PC-9 (cell line): ENCODE data around the gene ATP2C2. TPM values are rescaled to one million over a fixed set of nuclear protein-coding genes. Genes with fewer than 3 reads are reported as not detected.

Experiments used
- BruUV-seq: library from RNA; stranded (reverse); fragments of 400-500 nt; replicated peaks from 2 replicates; lab custom pipeline; 2021; lab: Mats Ljungman, UMichigan
- CTCF ChIA-PET: fragments of 300-600 bp; sonication (Branson Sonifier 250); formaldehyde crosslinking; loops from one replicate; lab custom pipeline; 2022; ENCODE audit warnings: antibody characterized with exemption; lab: Charles Lee
- POLR2A ChIA-PET: fragments of 300-600 bp; sonication (Branson Sonifier 250); formaldehyde crosslinking; loops from one replicate; lab custom pipeline; 2022; ENCODE audit warnings: antibody characterized with exemption; ENCODE audit not compliant: unreplicated experiment; lab: Charles Lee
- DNase-seq, 2 experiments: peaks; one replicate each; pipeline versions ENCODE4 v3.0.0 to v3.0.0-alpha.2; 2015 to 2022; ENCODE audit warnings: mixed read lengths in 1 of 2
- H2AFZ ChIP-seq: fragments of 200-600 bp; sonication (generic); 2 replicates; pipeline ENCODE4 v1.8.1; 2017; ENCODE audit warnings: antibody characterized with exemption
- H3F3A ChIP-seq: fragments of 200-600 bp; sonication (generic); 2 replicates; pipeline ENCODE4 v1.8.1; 2017; ENCODE audit warnings: antibody characterized with exemption, mild to moderate bottlenecking, low read depth; ENCODE audit not compliant: insufficient read depth
- H3K27ac ChIP-seq: fragments of 200-600 bp; sonication (generic); 2 replicates; pipeline ENCODE4 v1.6.1; 2016; ENCODE audit warnings: mixed run types
- H3K27me3 ChIP-seq: fragments of 200-600 bp; sonication (generic); 2 replicates; pipeline ENCODE4 v1.6.1; 2016; ENCODE audit warnings: low read depth, mixed run types; ENCODE audit not compliant: insufficient read depth
- H3K36me3 ChIP-seq: fragments of 200-600 bp; sonication (generic); 2 replicates; pipeline ENCODE4 v1.6.1; 2016; ENCODE audit warnings: low read depth, mixed run types
- H3K4me1 ChIP-seq: fragments of 200-600 bp; sonication (generic); replicated peaks from 2 replicates; pipeline ENCODE4 v1.6.1; 2016; ENCODE audit warnings: mixed run types; ENCODE audit not compliant: insufficient read depth
- H3K4me2 ChIP-seq: fragments of 200-600 bp; sonication (generic); 2 replicates; pipeline ENCODE4 v1.6.1; 2017; ENCODE audit warnings: mixed run types
- H3K4me3 ChIP-seq: fragments of 200-600 bp; sonication (generic); 2 replicates; pipeline ENCODE4 v1.6.1; 2016; ENCODE audit warnings: mixed run types
- H3K79me2 ChIP-seq: fragments of 200-600 bp; sonication (generic); 2 replicates; pipeline ENCODE4 v1.6.1; 2017; ENCODE audit warnings: low read depth, mixed run types
- H3K9me2 ChIP-seq: fragments of 200-600 bp; sonication (generic); 2 replicates; pipeline ENCODE4 v1.8.1; 2017; ENCODE audit warnings: mild to moderate bottlenecking; ENCODE audit not compliant: insufficient read depth
- H3K9me3 ChIP-seq: fragments of 200-600 bp; sonication (generic); 2 replicates; pipeline ENCODE4 v1.8.1; 2016; ENCODE audit warnings: low read depth; ENCODE audit not compliant: insufficient read depth
- H4K20me1 ChIP-seq: fragments of 200-600 bp; sonication (generic); 2 replicates; pipeline ENCODE4 v1.8.1; 2017; ENCODE audit not compliant: insufficient read depth
- CTCF ChIP-seq: fragments of 200-600 bp; sonication (generic); conservative IDR thresholded peaks from 2 replicates; pipeline ENCODE4 v1.6.1; 2017; ENCODE audit warnings: mixed run types, antibody characterized with exemption, mild to moderate bottlenecking, moderate library complexity
- EZH2 ChIP-seq: fragments of 200-600 bp; sonication (generic); IDR thresholded peaks from 2 replicates; pipeline ENCODE4 v1.8.0; 2017; ENCODE audit warnings: antibody characterized with exemption, low read depth
- intact Hi-C: fragments of 100-400 bp; cut with micrococcal nuclease; formaldehyde crosslinking; loops from one replicate; pipeline ENCODE4 v1.10.0; 2022; ENCODE audit not compliant: unreplicated experiment
- total RNA-seq: library from RNA; stranded (reverse); gene quantifications from 2 replicates; pipeline ENCODE4 v1.2.3, GENCODE V29; 2021

The ATP2C2 gene
- total RNA-seq, 1 experiment from 2014 or later, result 17.2 TPM

- ChIA-PET POLR2A (no interaction called here), CTCF (no interaction called here)
- no TSS peak for BruUV-seq
Measured at GRCh38 chr16:84459941-84460405, 91.6 kb downstream of the ATP2C2 start.

GRCh38 chr16:84460406-84461028 is 92.2 kb downstream of the ATP2C2 start:
- no peaks in the 10 kb centered on the region for H3K9me2 ChIP-seq
- H3K4me2 ChIP-seq, result no peak overlapping the region
- intact Hi-C loops, result no loop called here
- no peaks in the 10 kb centered on the region for H4K20me1 ChIP-seq
- TF ChIP-seq CTCF (no peak), EZH2 (no peak)
- DNase-seq, result no peak
- no peak overlapping the region for H3K27ac ChIP-seq
- H3K9me3 ChIP-seq, result no peaks in the 10 kb centered on the region
- CTCF ChIA-PET, result no interaction called here
- H3K4me1 ChIP-seq, result no peaks in the 10 kb centered on the region
- POLR2A ChIA-PET, result interaction anchor here (0.6 kb wide), 1 partner anchor 548 kb away, joined by 4 read pairs; no protein-coding TSS in a partner anchor
- H3F3A ChIP-seq, result no peaks in the 10 kb centered on the region; the same call in 1 of the 2 replicates
- no TSS peak for BruUV-seq
- H3K36me3 ChIP-seq, result peaks cover 28% of the 10 kb centered on the region; the same call in 1 of the 2 replicates
- no peak overlapping the region for H2AFZ ChIP-seq
- H3K27me3 ChIP-seq, result no peaks in the 10 kb centered on the region
- H3K79me2 ChIP-seq, result no peaks in the 10 kb centered on the region
- no peak overlapping the region for H3K4me3 ChIP-seq

More at GRCh38 chr16:84459941-84460405, 91.6 kb downstream of the ATP2C2 start:
- Histone ChIP-seq H3K27me3 (no peaks in the 10 kb centered on the region), H3K4me1 (no peaks in the 10 kb centered on the region), H3K36me3 (peaks cover 27% of the 10 kb centered on the region; the same call in 1 of the 2 replicates), H3F3A (no peaks in the 10 kb centered on the region; the same call in 1 of the 2 replicates), H4K20me1 (no peaks in the 10 kb centered on the region), H3K9me3 (no peaks in the 10 kb centered on the region), H3K27ac (no peak overlapping the region), H3K4me2 (no peak overlapping the region), H3K9me2 (no peaks in the 10 kb centered on the region), H3K79me2 (no peaks in the 10 kb centered on the region), H3K4me3 (no peak overlapping the region), H2AFZ (no peak overlapping the region)
- DNase-seq, result no peak
- intact Hi-C loops, result no loop called here
- TF ChIP-seq CTCF (no peak), EZH2 (no peak)

- H3K79me2 ChIP-seq, result no peaks in the 10 kb centered on the region
- H3K27me3 ChIP-seq, result no peaks in the 10 kb centered on the region
- no peaks in the 10 kb centered on the region for H3K4me1 ChIP-seq
- no peaks in the 10 kb centered on the region for H4K20me1 ChIP-seq
- no peak for TF ChIP-seq CTCF
- TF ChIP-seq EZH2, result no peak
- BruUV-seq, result no TSS peak
- no peaks in the 10 kb centered on the region for H3K9me2 ChIP-seq
- no peak overlapping the region for H2AFZ ChIP-seq
- no peak overlapping the region for H3K4me3 ChIP-seq
- intact Hi-C loops, result no loop called here
- POLR2A ChIA-PET, result interaction anchor here (0.6 kb wide), 1 partner anchor 549 kb away, joined by 4 read pairs; no protein-coding TSS in a partner anchor
- H3K9me3 ChIP-seq, result no peaks in the 10 kb centered on the region
- no peak overlapping the region for H3K27ac ChIP-seq
- H3K36me3 ChIP-seq, result peaks cover 33% of the 10 kb centered on the region; the same call in 1 of the 2 replicates
- H3F3A ChIP-seq, result no peaks in the 10 kb centered on the region; the same call in 1 of the 2 replicates
- no peak for DNase-seq
- CTCF ChIA-PET, result no interaction called here
- no peak overlapping the region for H3K4me2 ChIP-seq
Measured at GRCh38 chr16:84461029-84461412, 92.7 kb downstream of the ATP2C2 start.
